ENCODE data around the gene REXO2.

REXO2 gene

GRCh38 chr11:114439229-114440120, at the start of gene REXO2:
Gene REXO2 (plus strand): TSS chr11:114439467. CDS start chr11:114439529, 62 bp downstream.
- Histone ChIP-seq H3K4me3 (ENCODE audit: low read depth, low read length) (peak within 1 kb of the TSS; percentile 98), H3K27ac (peak within 1 kb of the TSS; percentile 46), H3K36me3 (peaks cover 3% of the 10 kb centered on the region; the same call in 1 of the 2 replicates), H3K9me3 (ENCODE audit: severe bottlenecking) (no peaks in the 10 kb centered on the region), H3K27me3 (ENCODE audit: insufficient read depth, low read depth, severe bottlenecking) (no peaks in the 10 kb centered on the region)
- peak; percentile 95 for DNase-seq
- peak; percentile 58 for TF ChIP-seq CTCF (IDR thresholded peaks at IDR 0.05; ENCODE audit: low read depth, low read length)

GRCh38 chr11:114392735-114393667, 46.3 kb upstream of the REXO2 start:
- no peak for TF ChIP-seq CTCF (IDR thresholded peaks at IDR 0.05; ENCODE audit: low read depth, low read length)

GRCh38 chr11:114395736-114396135, 43.5 kb upstream of the REXO2 start:
- peak; percentile 10 for DNase-seq
- H3K27me3 ChIP-seq (ENCODE audit: insufficient read depth, low read depth, severe bottlenecking): no peaks in the 10 kb centered on the region
- no peak overlapping the region for H3K4me3 ChIP-seq (ENCODE audit: low read depth, low read length)
- H3K36me3 ChIP-seq: peaks cover 2% of the 10 kb centered on the region; the same call in 1 of the 2 replicates
- no peaks in the 10 kb centered on the region for H3K9me3 ChIP-seq (ENCODE audit: severe bottlenecking)
- H3K27ac ChIP-seq: no peak overlapping the region
- peak; percentile 41 for TF ChIP-seq CTCF (IDR thresholded peaks at IDR 0.05; ENCODE audit: low read depth, low read length)

More at GRCh38 chr11:114392735-114393667, 46.3 kb upstream of the REXO2 start:
- no peak overlapping the region for H3K27ac ChIP-seq
- no peak overlapping the region for H3K4me3 ChIP-seq (ENCODE audit: low read depth, low read length)
- H3K36me3 ChIP-seq: no peaks in the 10 kb centered on the region
- no peaks in the 10 kb centered on the region for H3K27me3 ChIP-seq (ENCODE audit: insufficient read depth, low read depth, severe bottlenecking)
- no peaks in the 10 kb centered on the region for H3K9me3 ChIP-seq (ENCODE audit: severe bottlenecking)
- no peak for DNase-seq

- Histone ChIP-seq H3K36me3 (peaks cover 3% of the 10 kb centered on the region; the same call in 1 of the 2 replicates), H3K27ac (no peak overlapping the region), H3K9me3 (ENCODE audit: severe bottlenecking) (no peaks in the 10 kb centered on the region), H3K4me3 (ENCODE audit: low read depth, low read length) (no peak overlapping the region), H3K27me3 (ENCODE audit: insufficient read depth, low read depth, severe bottlenecking) (no peaks in the 10 kb centered on the region)
- no peak for DNase-seq
- TF ChIP-seq CTCF (IDR thresholded peaks at IDR 0.05; ENCODE audit: low read depth, low read length): no peak
Measured at GRCh38 chr11:114396916-114397315, 42.4 kb upstream of the REXO2 start.

GRCh38 chr11:114397349-114397982, 41.8 kb upstream of the REXO2 start:
- no peak for TF ChIP-seq CTCF (IDR thresholded peaks at IDR 0.05; ENCODE audit: low read depth, low read length)
- no peak for DNase-seq
- H3K4me3 ChIP-seq (ENCODE audit: low read depth, low read length): no peak overlapping the region
- no peaks in the 10 kb centered on the region for H3K27me3 ChIP-seq (ENCODE audit: insufficient read depth, low read depth, severe bottlenecking)
- H3K36me3 ChIP-seq: peaks cover 3% of the 10 kb centered on the region
- no peaks in the 10 kb centered on the region for H3K9me3 ChIP-seq (ENCODE audit: severe bottlenecking)
- H3K27ac ChIP-seq: no peak overlapping the region
